GM10248 (cell line): ENCODE data around the gene NMRK1.

Source experiments
- CTCF ChIA-PET: fragments of 300-600 bp; sonication (Branson Sonifier 250); formaldehyde crosslinking; extraction: SDS; loops from one replicate; lab custom pipeline; 2021; ENCODE audit warnings: antibody characterized with exemption; lab: Yijun Ruan, JAX
- POLR2A ChIA-PET: fragments of 350-650 bp; sonication (Branson Sonifier 250); formaldehyde crosslinking; extraction: SDS; loops from one replicate; lab custom pipeline; 2020; ENCODE audit warnings: antibody characterized with exemption; lab: Yijun Ruan, JAX
- DNase-seq: peaks from one replicate; pipeline ENCODE4 v3.0.0; 2012; ENCODE audit errors: extremely low spot score
- CTCF ChIP-seq: IDR thresholded peaks from 2 replicates; pipeline ENCODE4 v1.5.1; 2012; ENCODE audit warnings: mild to moderate bottlenecking, low read depth; ENCODE audit errors: extremely low read depth, missing control alignments, control extremely low read depth

The NMRK1 gene

GRCh38 chr9:75087824-75088645 is at the start of gene NMRK1, which contains the start of gene OSTF1:
NMRK1 (minus strand) TSS chr9:75088155; CDS start chr9:75083115, 5,040 bp downstream.
OSTF1 (plus strand) TSS chr9:75088514; CDS start chr9:75088693, 179 bp downstream.
- CTCF ChIA-PET, result interaction anchor here (1.0 to 3.4 kb wide), 7 partner anchors 10 to 314 kb away, joined by 3 to 12 read pairs (median 4); partner anchors contain the start of gene C9orf40
- TF ChIP-seq CTCF, result no peak
- POLR2A ChIA-PET, result interaction anchor here (1.1 kb wide), 2 partner anchors 60 to 136 kb away, joined by 3 read pairs; partner anchors contain the start of gene CARNMT1
- DNase-seq, result peak; percentile 93

- POLR2A ChIA-PET, result no interaction called here
- no peak for TF ChIP-seq CTCF
- CTCF ChIA-PET, result interaction anchor here (1.5 to 2.6 kb wide), 4 partner anchors 10 to 51 kb away, joined by 3 to 9 read pairs (median 4); no protein-coding TSS in a partner anchor
- no peak for DNase-seq
Observed at GRCh38 chr9:75134495-75134894, 46.5 kb upstream of the NMRK1 start.

- POLR2A ChIA-PET, result no interaction called here
- TF ChIP-seq CTCF, result no peak
- CTCF ChIA-PET, result interaction anchor here (1.5 to 2.0 kb wide), 4 partner anchors 9 to 360 kb away, joined by 3 to 9 read pairs (median 4); no protein-coding TSS in a partner anchor
- DNase-seq, result no peak
Observed at GRCh38 chr9:75133396-75133795, 45.4 kb upstream of the NMRK1 start.

- no peak for TF ChIP-seq CTCF
- POLR2A ChIA-PET, result no interaction called here
- CTCF ChIA-PET, result interaction anchor here (0.8 to 1.5 kb wide), 2 partner anchors 14 to 359 kb away, joined by 3 to 4 read pairs; no protein-coding TSS in a partner anchor
- no peak for DNase-seq
Observed at GRCh38 chr9:75132244-75132643, 44.3 kb upstream of the NMRK1 start.

- ChIA-PET CTCF (interaction anchor here (0.8 to 1.2 kb wide), 2 partner anchors 10 to 24 kb away, joined by 3 to 5 read pairs; no protein-coding TSS in a partner anchor), POLR2A (no interaction called here)
- no peak for DNase-seq
- no peak for TF ChIP-seq CTCF
Observed at GRCh38 chr9:75131700-75132099, 43.7 kb upstream of the NMRK1 start.

GRCh38 chr9:75130621-75131230 is 42.8 kb upstream of the NMRK1 start:
- no peak for DNase-seq
- ChIA-PET POLR2A (no interaction called here), CTCF (interaction anchor here (0.8 to 1.2 kb wide), 2 partner anchors 11 to 23 kb away, joined by 3 to 5 read pairs; no protein-coding TSS in a partner anchor)
- no peak for TF ChIP-seq CTCF
